Neural cell (in vitro differentiated cells): Measurements from ENCODE around the gene ZNF84.
A peak's percentile ranks its signal among the peaks of the same experiment; 100 is the strongest.

Experiments used
- CTCF ChIP-seq: fragments of 450-650 bp; IDR thresholded peaks from 2 replicates; pipeline ENCODE4 v1.5.1; 2014; ENCODE audit warnings: antibody characterized with exemption, mild to moderate bottlenecking, moderate library complexity; ENCODE audit not compliant: poor library complexity, severe bottlenecking
- EP300 ChIP-seq: fragments of 450-650 bp; conservative IDR thresholded peaks from 2 replicates; pipeline ENCODE4 v1.6.1; 2014; ENCODE audit warnings: antibody characterized with exemption, mild to moderate bottlenecking, moderate library complexity; ENCODE audit not compliant: poor library complexity, severe bottlenecking
- EZH2 ChIP-seq: fragments of 200-600, 300-800 bp; shearing (Covaris generic), sonication (generic); IDR thresholded peaks from 2 replicates; pipeline ENCODE4 v1.6.1; 2014; ENCODE audit warnings: antibody characterized with exemption, low read length, borderline replicate concordance, mild to moderate bottlenecking; ENCODE audit not compliant: insufficient read depth, poor library complexity, severe bottlenecking
- POLR2AphosphoS5 ChIP-seq: IDR thresholded peaks from 2 replicates; pipeline ENCODE4 v1.6.1; 2012
- REST ChIP-seq: IDR thresholded peaks from 2 replicates; pipeline ENCODE4 v1.6.1; 2012; ENCODE audit warnings: borderline replicate concordance
- SMC3 ChIP-seq: fragments of 450-650 bp; conservative IDR thresholded peaks from 2 replicates; pipeline ENCODE4 v1.6.1; 2014; ENCODE audit warnings: antibody characterized with exemption, mild to moderate bottlenecking, moderate library complexity; ENCODE audit not compliant: poor library complexity

DNA sequence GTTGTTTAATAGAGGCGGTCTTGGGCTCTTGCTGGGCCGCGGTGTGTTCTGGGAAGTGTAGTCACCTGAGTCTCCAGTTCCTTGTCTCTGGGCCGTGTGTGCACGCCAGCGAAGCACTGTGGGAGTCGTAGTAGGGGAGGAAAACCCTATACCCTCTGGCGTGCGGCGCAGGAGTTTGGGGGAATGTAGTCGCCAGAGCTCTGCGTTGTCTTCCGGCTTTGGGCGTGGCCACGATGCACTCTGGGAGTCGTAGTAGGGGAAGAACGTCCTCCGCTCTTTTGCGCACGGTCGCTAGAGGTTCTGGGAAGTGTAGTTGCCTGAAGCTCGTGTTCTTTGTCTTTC, 42.7 kb downstream of the ZNF84 start:
- TF ChIP-seq CTCF, result no peak
- TF ChIP-seq POLR2AphosphoS5, result no peak
- no peak for TF ChIP-seq SMC3
- no peak for TF ChIP-seq EZH2
- no peak for TF ChIP-seq REST
- peak; percentile 39 for TF ChIP-seq EP300
